NCI-H187 treated with DMSO at 0.1 percent for 48 hours (cell line): ENCODE measurements around the gene LRP1B.
"Not testable (repeated sequence)": the region's sequence is repeated elsewhere in the genome, so short reads cannot be mapped to it uniquely, and the experiment has no call there.

Source experiments
- DNase-seq: peaks from one replicate; lab custom pipeline; 2025; lab: John Stamatoyannopoulos, UW

LRP1B gene

GRCh38 chr2:140683658-140684057, 1447.2 kb downstream of the LRP1B start:
- no peak for DNase-seq

- no peak for DNase-seq
Measured at GRCh38 chr2:140680862-140681261, 1450.0 kb downstream of the LRP1B start.

GRCh38 chr2:140679752-140680151, 1451.1 kb downstream of the LRP1B start:
- DNase-seq: no peak

GRCh38 chr2:140669911-140670310, 1460.9 kb downstream of the LRP1B start:
- no peak for DNase-seq

GRCh38 chr2:140667203-140667602, 1463.6 kb downstream of the LRP1B start:
- DNase-seq: no peak

GRCh38 chr2:140662504-140662903, 1468.3 kb downstream of the LRP1B start:
- no peak for DNase-seq

GRCh38 chr2:140658760-140659692, 1471.8 kb downstream of the LRP1B start:
- no peak for DNase-seq

- DNase-seq: no peak
Measured at GRCh38 chr2:140657657-140658056, 1473.2 kb downstream of the LRP1B start.

GRCh38 chr2:140654565-140654964, 1476.3 kb downstream of the LRP1B start:
- DNase-seq: no peak

GRCh38 chr2:140650825-140651224, 1480.0 kb downstream of the LRP1B start:
- DNase-seq: no peak

- not testable (repeated sequence) for DNase-seq
Measured at GRCh38 chr2:140650134-140650533, 1480.7 kb downstream of the LRP1B start.

GRCh38 chr2:140648393-140648792, 1482.4 kb downstream of the LRP1B start:
- no peak for DNase-seq

- DNase-seq: no peak
Measured at GRCh38 chr2:140643761-140644187, 1487.0 kb downstream of the LRP1B start.

GRCh38 chr2:140641163-140641562, 1489.7 kb downstream of the LRP1B start:
- DNase-seq: no peak

- DNase-seq: no peak
Measured at GRCh38 chr2:140639628-140640027, 1491.2 kb downstream of the LRP1B start.

GRCh38 chr2:140630557-140630956, 1500.3 kb downstream of the LRP1B start:
- no peak for DNase-seq

GRCh38 chr2:140627885-140628284, 1502.9 kb downstream of the LRP1B start:
- DNase-seq: no peak

GRCh38 chr2:140627136-140627535, 1503.7 kb downstream of the LRP1B start:
- DNase-seq: no peak

GRCh38 chr2:140624200-140624599, 1506.6 kb downstream of the LRP1B start:
- DNase-seq: no peak

GRCh38 chr2:140621583-140622362, 1509.0 kb downstream of the LRP1B start:
- DNase-seq: no peak

GRCh38 chr2:140604788-140605187, 1526.0 kb downstream of the LRP1B start:
- no peak for DNase-seq

GRCh38 chr2:140604096-140604495, 1526.7 kb downstream of the LRP1B start:
- DNase-seq: no peak

GRCh38 chr2:140603416-140603815, 1527.4 kb downstream of the LRP1B start:
- DNase-seq: no peak
